HEK293 (cell line): ENCODE measurements around the gene TMEM41B.

ENCODE experiments used
- CTCF ChIA-PET: fragments of 350-600 bp; formaldehyde crosslinking; extraction: SDS; loops from one replicate; lab custom pipeline; 2021; ENCODE audit warnings: antibody characterized with exemption; lab: Yijun Ruan, JAX
- POLR2A ChIA-PET: fragments of 300-600 bp; formaldehyde crosslinking; extraction: SDS; loops from one replicate; lab custom pipeline; 2020; ENCODE audit warnings: antibody characterized with exemption, inconsistent platforms; lab: Yijun Ruan, JAX
- H3K27ac ChIP-seq: fragments of 200-500 bp; sonication (Bioruptor generic); 2 replicates; pipeline ENCODE4 v1.5.1; 2014; ENCODE audit warnings: low read depth, low read length, control low read depth, inconsistent platforms; ENCODE audit errors: extremely low read depth
- H3K36me3 ChIP-seq, 2 experiments: fragments of 200-500 bp in 1 of 2; sonication (Bioruptor generic) in 1 of 2; 1 replicate in 1 of 2; 2 replicates in 1 of 2; pipeline ENCODE4 v1.5.1; 2014 to 2017; ENCODE audit warnings: inconsistent platforms in 2 of 2, low read length in 2 of 2; ENCODE audit not compliant: control insufficient read depth in 2 of 2, insufficient read depth in 1 of 2
- H3K4me1 ChIP-seq: fragments of 200-500 bp; sonication (Bioruptor generic); 2 replicates; pipeline ENCODE4 v1.5.1; 2014; ENCODE audit warnings: mild to moderate bottlenecking, low read length, inconsistent platforms; ENCODE audit not compliant: control insufficient read depth, insufficient read depth
- H3K4me3 ChIP-seq: 2 replicates; pipeline ENCODE4 v1.5.1; 2011; ENCODE audit warnings: low read depth, mild to moderate bottlenecking, control low read depth, low read length, moderate library complexity
- H3K9me3 ChIP-seq: fragments of 200-500 bp; sonication (Bioruptor generic); 2 replicates; pipeline ENCODE4 v1.5.1; 2014; ENCODE audit warnings: low read depth, low read length, inconsistent platforms; ENCODE audit not compliant: control insufficient read depth, insufficient read depth
- ATF2 ChIP-seq: fragments of 450-650 bp; formaldehyde crosslinking; IDR thresholded peaks from 2 replicates; pipeline ENCODE4 v1.5.1; 2016; ENCODE audit warnings: missing biosample characterization, missing genetic modification characterization, low read depth
- BCL11A ChIP-seq: fragments of 450-650 bp; formaldehyde crosslinking; IDR thresholded peaks from 2 replicates; pipeline ENCODE4 v1.5.1; 2016; ENCODE audit warnings: low read depth, missing biosample characterization, missing genetic modification characterization
- GLIS1 ChIP-seq: fragments of 450-650 bp; formaldehyde crosslinking; IDR thresholded peaks from 2 replicates; pipeline ENCODE4 v1.5.1; 2016; ENCODE audit warnings: missing biosample characterization, missing genetic modification characterization
- REST ChIP-seq: fragments of 450-650 bp; formaldehyde crosslinking; IDR thresholded peaks from 2 replicates; pipeline ENCODE4 v1.5.1; 2016; ENCODE audit warnings: missing biosample characterization, missing genetic modification characterization
- TRIM28 ChIP-seq: IDR thresholded peaks from 2 replicates; pipeline ENCODE4 v1.6.1; 2011; ENCODE audit warnings: low read length, control low read depth, borderline replicate concordance
- ZFP37 ChIP-seq: fragments of 450-650 bp; formaldehyde crosslinking; IDR thresholded peaks from 2 replicates; pipeline ENCODE4 v1.5.1; 2016; ENCODE audit warnings: missing biosample characterization, missing genetic modification characterization
- ZNF114 ChIP-seq: fragments of 450-650 bp; formaldehyde crosslinking; IDR thresholded peaks from 2 replicates; pipeline ENCODE4 v1.5.0; 2017; ENCODE audit warnings: missing biosample characterization, missing genetic modification characterization
- ZNF146 ChIP-seq: fragments of 450-650 bp; formaldehyde crosslinking; IDR thresholded peaks from 2 replicates; pipeline ENCODE4 v1.5.1; 2016; ENCODE audit warnings: missing biosample characterization, missing genetic modification characterization
- ZNF184 ChIP-seq: fragments of 450-650 bp; IDR thresholded peaks from 2 replicates; pipeline ENCODE4 v1.5.1; 2018; ENCODE audit warnings: missing biosample characterization, mild to moderate bottlenecking, missing genetic modification characterization
- ZNF214 ChIP-seq: fragments of 450-650 bp; formaldehyde crosslinking; IDR thresholded peaks from 2 replicates; pipeline ENCODE4 v1.5.1; 2017; ENCODE audit warnings: missing biosample characterization, mild to moderate bottlenecking, missing genetic modification characterization, borderline replicate concordance
- ZNF239 ChIP-seq: fragments of 450-650 bp; formaldehyde crosslinking; IDR thresholded peaks from 2 replicates; pipeline ENCODE4 v1.5.1; 2016; ENCODE audit warnings: missing biosample characterization, missing genetic modification characterization
- ZNF311 ChIP-seq: fragments of 450-650 bp; formaldehyde crosslinking; IDR thresholded peaks from 2 replicates; pipeline ENCODE4 v1.5.1; 2017; ENCODE audit warnings: missing biosample characterization, missing genetic modification characterization, borderline replicate concordance
- ZNF335 ChIP-seq: fragments of 450-650 bp; formaldehyde crosslinking; conservative IDR thresholded peaks from 2 replicates; pipeline ENCODE4 v1.5.1; 2016; ENCODE audit warnings: missing biosample characterization, missing genetic modification characterization
- ZNF350 ChIP-seq: fragments of 450-650 bp; formaldehyde crosslinking; IDR thresholded peaks from 2 replicates; pipeline ENCODE4 v1.5.0; 2017; ENCODE audit warnings: missing biosample characterization, mild to moderate bottlenecking, missing genetic modification characterization
- ZNF426 ChIP-seq: fragments of 450-650 bp; formaldehyde crosslinking; IDR thresholded peaks from 2 replicates; pipeline ENCODE4 v1.5.1; 2017; ENCODE audit warnings: missing biosample characterization, missing genetic modification characterization, mild to moderate bottlenecking, inconsistent platforms, moderate library complexity
- ZNF488 ChIP-seq: fragments of 450-650 bp; formaldehyde crosslinking; IDR thresholded peaks from 2 replicates; pipeline ENCODE4 v1.5.1; 2016; ENCODE audit warnings: missing biosample characterization, missing genetic modification characterization
- ZNF518A ChIP-seq: fragments of 450-650 bp; formaldehyde crosslinking; conservative IDR thresholded peaks from 2 replicates; pipeline ENCODE4 v1.5.1; 2016; ENCODE audit warnings: low read depth, missing biosample characterization, missing genetic modification characterization
- ZNF580 ChIP-seq: fragments of 450-650 bp; formaldehyde crosslinking; IDR thresholded peaks from 2 replicates; pipeline ENCODE4 v1.5.1; 2016; ENCODE audit warnings: missing biosample characterization, missing genetic modification characterization
- ZNF585B ChIP-seq: fragments of 450-650 bp; formaldehyde crosslinking; IDR thresholded peaks from 2 replicates; pipeline ENCODE4 v1.5.1; 2016; ENCODE audit warnings: missing biosample characterization, missing genetic modification characterization
- ZNF624 ChIP-seq: fragments of 450-650 bp; formaldehyde crosslinking; IDR thresholded peaks from 2 replicates; pipeline ENCODE4 v1.5.1; 2017; ENCODE audit warnings: missing biosample characterization, missing genetic modification characterization
- ZNF626 ChIP-seq: fragments of 450-650 bp; sonication (Bioruptor Pico); formaldehyde crosslinking; IDR thresholded peaks from 2 replicates; pipeline ENCODE4 v1.5.1; 2018; ENCODE audit warnings: missing biosample characterization, missing genetic modification characterization, inconsistent platforms
- ZNF645 ChIP-seq: fragments of 450-650 bp; formaldehyde crosslinking; IDR thresholded peaks from 2 replicates; pipeline ENCODE4; 2016; ENCODE audit warnings: missing biosample characterization, missing genetic modification characterization
- ZNF660 ChIP-seq: fragments of 450-650 bp; IDR thresholded peaks from 2 replicates; pipeline ENCODE4 v1.5.1; 2018; ENCODE audit warnings: missing biosample characterization, mild to moderate bottlenecking, missing genetic modification characterization
- ZNF677 ChIP-seq: fragments of 450-650 bp; IDR thresholded peaks from 2 replicates; pipeline ENCODE4 v1.5.0; 2018; ENCODE audit warnings: missing biosample characterization, mild to moderate bottlenecking, missing genetic modification characterization, moderate library complexity

The TMEM41B gene

GRCh38 chr11:9314291-9315077, at the start of gene TMEM41B:
Gene TMEM41B, minus strand, starts transcription at chr11:9314593. Its CDS starts 152 bp downstream, at chr11:9314441.
- Histone ChIP-seq H3K36me3 (no peaks in the 10 kb centered on the region), H3K4me3 (peak within 1 kb of the TSS; percentile 99), H3K9me3 (no peaks in the 10 kb centered on the region), H3K27ac (peak within 1 kb of the TSS; percentile 65), H3K4me1 (no peaks in the 10 kb centered on the region)
- POLR2A ChIA-PET, result interaction anchor here (0.7 to 2.2 kb wide), 7 partner anchors 47 to 146 kb away, joined by 3 to 11 read pairs (median 5); partner anchors contain the start of genes DENND5A, IPO7 and ZNF143
- CTCF ChIA-PET, result interaction anchor here (0.6 kb wide), 1 partner anchor 20 kb away, joined by 6 read pairs; no protein-coding TSS in a partner anchor
- TF ChIP-seq ZNF350 (tag by site-specific recombination), result no peak
- TF ChIP-seq BCL11A (tag by site-specific recombination), result peak; percentile 86
- TF ChIP-seq ZNF214 (tag by site-specific recombination), result no peak
- TF ChIP-seq ZNF239, result no peak
- TF ChIP-seq ZNF624, result no peak
- TF ChIP-seq ZNF335 (tag by site-specific recombination), result peak; percentile 84
- TF ChIP-seq ZNF677 (tag by site-specific recombination), result no peak
- TF ChIP-seq ATF2 (tag by site-specific recombination), result no peak
- 0 out of 2 replicates have a peak, but pooled peaks have one; percentile 4 for TF ChIP-seq ZNF585B
- TF ChIP-seq GLIS1 (tag by site-specific recombination), result peak; percentile 40; the same call in 1 of the 2 replicates
- TF ChIP-seq ZFP37 (tag by site-specific recombination), result no peak
- no peak for TF ChIP-seq ZNF626 (tag by site-specific recombination)
- peak; percentile 22; the same call in 1 of the 2 replicates for TF ChIP-seq TRIM28
- no peak for TF ChIP-seq ZNF645
- TF ChIP-seq ZNF146, result no peak
- no peak for TF ChIP-seq ZNF311 (tag by site-specific recombination)
- no peak; the same call in 1 of the 2 replicates for TF ChIP-seq REST (tag by site-specific recombination)
- no peak for TF ChIP-seq ZNF488 (tag by site-specific recombination)
- no peak for TF ChIP-seq ZNF580
- TF ChIP-seq ZNF114 (tag by site-specific recombination), result no peak
- 0 out of 2 replicates have a peak, but pooled peaks have one; percentile 78 for TF ChIP-seq ZNF660 (tag by site-specific recombination)
- TF ChIP-seq ZNF426 (tag by site-specific recombination), result no peak
- no peak for TF ChIP-seq ZNF184
- peak; percentile 90 for TF ChIP-seq ZNF518A (tag by site-specific recombination)
